Endothelial cell of hepatic sinusoid (primary cell): ENCODE results near the gene CYP19A1.

Source experiments
- in situ Hi-C: cut with HindIII; loops from 2 replicates; pipeline ENCODE4 v1.10.0; 2017; ENCODE audit warnings: low sequenced_read_pairs

Gene CYP19A1

GRCh38 chr15:51302480-51302879 is 35.9 kb downstream of the CYP19A1 start:
- in situ Hi-C loops, result loop anchor here (5.0 kb wide), 1 partner anchor 105 kb away; no protein-coding TSS in a partner anchor

DNA sequence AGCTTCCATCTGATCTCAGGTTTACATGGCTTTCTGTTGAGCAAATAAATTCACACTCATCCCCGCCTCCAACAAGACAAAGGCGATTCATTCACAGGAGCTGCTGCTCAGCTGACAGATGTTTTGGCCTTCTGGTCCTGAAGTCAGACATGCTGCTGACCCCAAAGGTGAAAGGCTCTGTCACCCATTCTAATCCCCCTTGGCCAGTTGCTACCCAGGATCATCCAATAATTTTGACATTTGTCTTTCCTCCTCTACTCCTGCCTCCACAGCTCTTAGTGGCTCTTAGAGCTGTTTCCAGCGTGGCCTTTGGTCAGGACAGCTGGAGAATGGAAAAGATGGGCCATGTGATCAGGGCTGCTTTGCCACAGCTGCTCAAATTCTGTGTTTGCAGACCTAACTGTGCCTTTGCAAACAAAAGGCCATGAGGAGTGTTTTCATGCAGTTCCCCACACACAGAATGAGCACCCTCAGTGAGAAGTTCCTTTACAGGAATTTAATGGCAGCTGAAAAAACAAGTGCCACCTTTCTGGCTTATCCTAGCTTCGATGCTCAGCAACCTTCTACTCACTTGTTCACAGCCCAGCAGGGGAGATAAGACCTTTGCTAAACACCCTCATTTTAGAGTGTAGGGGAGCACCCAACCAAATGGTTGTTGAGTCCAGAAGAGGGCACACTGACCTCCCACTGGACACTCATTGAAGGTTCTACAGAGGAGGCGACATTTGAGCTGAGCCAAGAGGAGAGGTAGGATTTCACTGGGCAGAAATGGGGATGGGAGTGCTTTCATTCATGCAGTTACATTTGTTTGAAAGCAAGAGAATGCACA is 39.0 kb downstream of the CYP19A1 start:
- in situ Hi-C loops, result loop anchor here (5.0 kb wide), 1 partner anchor 108 kb away; no protein-coding TSS in a partner anchor

DNA sequence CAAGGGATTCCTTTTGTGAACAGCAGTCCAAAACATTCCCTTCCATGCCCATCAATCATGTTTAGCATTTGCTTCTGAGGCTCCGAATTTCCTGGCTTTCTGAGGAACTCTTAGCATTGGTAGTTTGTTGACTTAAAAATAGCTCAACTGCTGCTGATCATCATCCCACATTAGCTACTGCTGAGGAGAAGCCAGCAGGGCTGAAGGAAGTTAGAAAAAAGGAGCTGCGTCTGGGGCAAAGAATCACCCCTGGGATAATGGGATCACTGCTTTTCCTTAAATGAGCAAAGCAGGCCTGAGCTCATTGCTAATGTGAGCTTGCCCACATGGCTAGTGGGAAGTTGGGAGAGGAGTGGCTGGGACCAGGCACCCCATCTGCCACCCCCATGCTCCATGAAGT is 39.8 kb downstream of the CYP19A1 start:
- in situ Hi-C loops, result no loop called here

GRCh38 chr15:51290720-51291119 is 47.7 kb downstream of the CYP19A1 start:
- in situ Hi-C loops, result no loop called here

DNA sequence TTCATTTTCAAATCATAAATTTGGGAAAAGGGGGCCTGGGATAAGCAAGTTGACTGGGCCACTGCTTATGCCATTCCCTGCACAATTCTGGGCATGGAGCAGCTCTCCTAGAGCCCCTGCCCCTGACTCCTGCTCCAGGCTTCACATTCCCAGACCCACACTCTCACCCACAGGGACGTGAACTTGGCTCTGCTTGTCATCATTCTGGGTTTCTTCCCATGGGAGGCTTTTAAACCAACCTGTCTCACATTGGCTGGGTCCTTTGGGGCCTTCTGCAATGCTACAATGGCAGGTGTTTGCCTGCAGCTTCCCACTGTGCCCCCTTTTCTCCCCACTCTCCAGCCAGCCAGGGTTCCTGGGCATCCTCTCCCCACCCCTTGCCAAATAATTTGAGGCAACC is 49.1 kb downstream of the CYP19A1 start:
- in situ Hi-C loops, result no loop called here

- in situ Hi-C loops, result no loop called here
These were observed 50.0 kb downstream of the CYP19A1 start for GRCh38 chr15:51288143-51289065.

DNA sequence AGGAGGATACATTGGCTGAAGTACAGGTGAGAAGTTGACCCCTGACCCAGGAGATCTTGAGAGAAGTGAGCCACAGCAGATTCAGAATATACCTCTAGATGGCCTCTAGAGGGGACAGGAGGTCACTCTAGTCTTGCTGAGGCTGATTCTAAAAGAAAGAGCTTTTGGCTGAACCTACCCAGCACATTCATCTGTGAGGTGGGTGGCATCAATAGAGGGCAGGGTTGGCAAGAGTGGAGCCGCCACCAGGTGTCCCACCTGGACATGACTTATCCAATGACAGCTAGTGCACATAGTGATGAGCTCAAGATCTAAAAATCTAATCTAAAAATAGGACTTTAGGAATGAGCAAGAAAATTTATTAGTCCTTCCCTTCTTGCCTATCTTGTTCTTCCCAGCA is 51.6 kb downstream of the CYP19A1 start:
- in situ Hi-C loops, result no loop called here

GRCh38 chr15:51285399-51285798 is 53.0 kb downstream of the CYP19A1 start:
- in situ Hi-C loops, result no loop called here

- in situ Hi-C loops, result loop anchor here (5.0 kb wide), 1 partner anchor 38 kb away; no protein-coding TSS in a partner anchor
These were observed 53.5 kb downstream of the CYP19A1 start for GRCh38 chr15:51284871-51285270.

DNA sequence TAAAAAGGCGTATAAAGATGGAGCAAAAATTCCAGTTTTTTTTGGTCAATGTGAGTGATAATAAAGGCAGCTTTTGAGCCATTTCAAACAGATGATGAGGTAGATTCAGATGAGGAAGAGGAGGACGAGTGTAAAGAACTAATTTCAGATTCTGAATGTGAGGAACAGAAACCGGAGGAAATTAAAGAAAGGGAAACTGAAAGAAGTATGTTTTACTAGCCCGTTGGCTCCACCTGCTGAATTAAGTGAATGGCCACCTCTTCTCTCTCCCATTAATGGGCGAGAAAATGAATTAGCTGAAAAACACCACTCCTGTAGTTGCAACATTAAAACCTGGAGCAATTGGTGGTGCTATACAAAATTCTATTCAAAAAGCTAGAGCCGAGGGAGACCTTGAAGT is 55.4 kb downstream of the CYP19A1 start:
- in situ Hi-C loops, result loop anchor here (5.0 kb wide), 1 partner anchor 36 kb away; no protein-coding TSS in a partner anchor

GRCh38 chr15:51282241-51282640 is 56.2 kb downstream of the CYP19A1 start:
- in situ Hi-C loops, result loop anchor here (5.0 kb wide), 1 partner anchor 35 kb away; no protein-coding TSS in a partner anchor

DNA sequence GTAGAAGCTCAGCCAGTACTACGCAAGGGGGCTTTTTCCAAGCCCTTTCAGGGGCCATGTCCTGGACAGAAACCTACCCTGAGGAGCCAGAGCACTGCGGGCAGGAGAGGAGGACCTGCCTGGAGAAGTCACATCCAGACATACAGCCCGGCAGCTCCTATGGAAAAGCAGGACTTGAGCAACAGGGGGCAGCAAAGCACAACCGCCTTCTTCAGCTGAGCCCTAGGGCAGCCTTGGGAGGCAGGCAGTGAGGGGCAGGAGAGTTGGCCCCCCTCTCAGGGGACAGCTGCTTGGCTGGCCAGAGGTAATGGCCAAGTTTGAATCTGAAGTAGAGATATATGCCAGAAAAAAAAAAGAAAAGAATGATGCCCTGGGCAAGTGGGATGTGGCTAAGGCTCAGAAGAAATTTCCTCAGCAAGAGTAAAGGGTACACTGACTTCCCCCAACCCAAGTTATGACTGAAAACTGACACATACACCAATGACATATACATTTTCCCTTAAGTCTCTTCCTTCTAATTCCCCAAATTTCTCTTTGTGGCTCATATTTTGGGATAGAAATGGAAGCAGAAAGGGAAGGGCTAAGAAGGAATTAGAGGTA is 56.9 kb downstream of the CYP19A1 start:
- in situ Hi-C loops, result loop anchor here (5.0 kb wide), 1 partner anchor 34 kb away; no protein-coding TSS in a partner anchor

GRCh38 chr15:51280838-51281237 is 57.6 kb downstream of the CYP19A1 start:
- in situ Hi-C loops, result loop anchor here (5.0 kb wide), 1 partner anchor 34 kb away; no protein-coding TSS in a partner anchor

DNA sequence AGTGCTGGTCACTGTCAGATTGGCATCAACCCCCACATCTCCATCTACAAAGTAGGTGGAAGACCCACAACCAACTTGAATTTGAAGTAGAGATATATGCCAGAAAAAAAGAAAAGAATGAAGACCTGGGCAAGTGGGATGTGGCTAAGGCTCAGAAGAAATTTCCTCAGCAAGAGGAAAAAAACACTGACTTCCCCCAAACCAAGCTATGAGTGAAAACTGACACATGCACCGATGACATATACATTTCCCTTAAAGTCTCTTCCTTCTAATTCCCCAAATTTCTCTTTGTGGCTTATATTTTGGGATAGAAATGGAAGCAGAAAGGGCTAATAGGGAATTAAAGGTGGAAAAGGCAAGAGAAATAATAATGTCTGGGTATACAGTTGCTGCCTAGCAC is 59.0 kb downstream of the CYP19A1 start:
- in situ Hi-C loops, result no loop called here

GRCh38 chr15:51277101-51277500 is 61.3 kb downstream of the CYP19A1 start:
- in situ Hi-C loops, result no loop called here

- in situ Hi-C loops, result no loop called here
These were observed 63.4 kb downstream of the CYP19A1 start for GRCh38 chr15:51274956-51275355.

DNA sequence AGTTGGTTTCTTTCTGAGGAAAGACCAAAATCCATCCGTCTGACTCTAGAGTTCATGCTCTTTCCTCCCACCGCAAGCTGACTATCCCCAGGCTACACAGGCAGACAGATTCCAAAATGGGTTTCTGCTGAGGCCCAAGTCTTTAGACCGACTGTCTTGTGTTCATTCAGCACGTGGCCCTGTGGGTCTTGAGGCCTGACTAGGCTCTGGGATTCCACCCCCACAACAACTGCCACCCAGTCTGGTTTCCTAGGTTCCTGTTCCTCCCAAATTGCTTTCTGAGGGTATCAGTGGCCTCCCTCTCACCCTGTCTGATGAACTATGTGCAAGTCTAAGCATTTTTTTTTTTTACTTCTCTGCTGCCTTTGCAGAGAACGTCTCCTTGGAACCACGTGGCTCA is 67.7 kb downstream of the CYP19A1 start:
- in situ Hi-C loops, result no loop called here

GRCh38 chr15:51269496-51269895 is 68.9 kb downstream of the CYP19A1 start:
- in situ Hi-C loops, result no loop called here

DNA sequence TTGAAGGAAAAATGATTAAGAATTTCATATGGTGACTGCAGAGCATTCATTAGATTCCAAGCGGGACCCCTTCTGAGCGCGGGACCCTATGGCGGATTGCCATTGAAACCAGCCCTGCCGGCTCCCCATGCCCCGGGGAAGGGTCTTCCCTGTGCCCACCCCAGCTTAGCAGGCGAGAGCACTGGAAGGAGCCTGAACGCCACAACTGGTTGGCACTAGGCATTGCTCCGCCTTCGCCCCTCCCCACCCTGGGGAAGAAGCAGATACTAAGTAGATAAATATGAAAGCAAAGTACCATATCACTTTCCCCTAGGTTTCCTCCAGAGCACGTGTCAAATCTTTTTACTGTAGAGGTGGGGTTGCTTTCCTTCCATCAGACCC is 70.7 kb downstream of the CYP19A1 start:
- in situ Hi-C loops, result no loop called here

- in situ Hi-C loops, result no loop called here
These were observed 71.2 kb downstream of the CYP19A1 start for GRCh38 chr15:51267051-51267702.
